ENCODE measurements around the gene CDH13. TPM values are rescaled to one million over a fixed set of nuclear protein-coding genes. Genes with fewer than 3 reads are reported as not detected.

Gene CDH13
- polyA plus RNA-seq, 1 donor, result 49.6 TPM

DNA sequence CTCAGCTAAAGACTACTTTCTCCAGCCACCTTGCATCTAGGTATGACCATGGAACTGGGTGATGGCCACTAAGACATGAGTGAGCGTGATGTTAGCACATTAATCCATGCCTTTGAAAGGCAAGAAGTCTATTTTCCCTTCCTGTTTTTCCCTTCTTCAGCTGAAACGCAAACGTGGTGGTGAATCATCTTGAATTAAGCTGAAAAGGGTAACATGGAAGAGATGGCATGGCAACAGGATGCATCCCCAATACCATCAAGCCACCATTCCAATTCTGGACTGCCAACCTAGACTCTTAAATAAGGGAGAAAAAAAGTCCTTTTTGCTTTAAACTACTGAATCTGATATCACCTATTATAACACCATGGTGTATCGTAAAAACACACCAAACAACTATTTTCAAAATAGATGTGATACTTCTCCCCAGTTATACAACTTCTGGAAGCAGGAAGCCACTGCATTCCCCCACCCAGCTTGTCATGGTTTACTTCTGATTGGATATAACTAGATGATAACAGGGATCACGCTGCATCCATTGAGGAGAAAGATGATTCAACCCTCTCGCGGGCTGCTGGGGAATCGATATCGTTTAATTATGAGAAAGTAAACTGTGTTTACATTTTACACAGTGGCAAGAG lies 368.6 kb downstream of the CDH13 start:
- no peak for DNase-seq (ENCODE audit: low read depth)

DNA sequence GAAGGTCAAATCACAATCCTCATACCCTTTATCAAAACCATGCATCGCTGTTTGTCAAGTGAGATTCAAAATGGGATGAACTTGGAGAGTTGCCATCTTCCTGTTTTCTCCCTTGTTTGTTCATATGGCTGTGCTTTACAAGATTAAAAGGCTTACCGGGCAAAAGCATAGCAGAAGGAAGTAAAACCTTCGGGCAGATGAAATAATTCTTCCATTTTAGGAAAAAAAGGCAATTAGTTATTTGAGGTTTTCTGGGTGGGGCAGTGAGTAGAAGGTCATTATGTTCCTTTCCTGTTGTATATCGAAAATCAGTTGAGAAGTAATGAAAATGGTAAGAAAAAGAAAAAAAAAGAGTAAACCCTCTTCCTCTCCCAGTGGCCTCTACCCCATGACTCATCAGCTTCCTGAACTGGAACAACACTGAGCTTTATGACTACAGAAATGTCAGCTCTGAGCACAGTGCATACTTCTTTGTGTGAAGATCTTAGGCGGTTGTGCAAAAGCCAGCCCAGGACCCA lies 369.2 kb downstream of the CDH13 start:
- no peak for DNase-seq (ENCODE audit: low read depth)

DNA sequence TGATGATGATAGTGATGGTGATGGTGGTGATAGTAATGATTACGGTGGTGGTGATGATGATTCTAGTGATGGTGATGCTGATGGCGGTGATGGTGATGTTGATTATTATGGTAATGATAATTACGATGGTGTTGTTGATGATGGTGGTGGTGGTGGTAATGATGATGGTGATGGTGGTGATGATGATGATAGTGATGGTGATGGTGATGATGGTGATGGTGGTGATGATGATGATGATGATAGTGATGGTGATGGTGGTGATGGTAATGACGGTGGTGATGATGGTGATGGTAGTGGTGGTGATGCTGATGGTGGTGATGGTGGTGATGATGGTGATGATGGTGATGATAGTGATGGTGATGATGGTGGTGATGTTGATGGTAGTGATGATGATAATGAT lies 370.0 kb downstream of the CDH13 start:
- DNase-seq (ENCODE audit: low read depth), result no peak

DNA sequence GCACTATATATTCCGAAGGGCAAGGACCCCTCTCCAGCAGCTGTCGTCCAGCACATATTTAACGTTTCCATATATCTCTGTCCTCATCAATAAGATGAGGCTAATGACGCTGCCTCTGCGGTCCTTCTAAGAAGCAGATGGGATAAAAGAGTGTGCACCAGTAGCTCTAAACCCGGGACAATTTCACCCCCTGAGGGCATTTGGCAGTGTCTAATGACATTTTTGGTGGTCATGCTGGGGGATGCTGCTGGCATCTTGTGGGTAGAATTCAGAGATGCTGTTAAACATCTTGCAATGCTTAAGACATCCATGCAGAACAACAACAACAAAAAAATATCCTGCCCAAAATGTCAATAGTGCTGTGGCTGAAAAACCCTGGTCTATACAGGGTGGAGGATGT lies 372.9 kb downstream of the CDH13 start:
- no peak for DNase-seq (ENCODE audit: low read depth)

DNA sequence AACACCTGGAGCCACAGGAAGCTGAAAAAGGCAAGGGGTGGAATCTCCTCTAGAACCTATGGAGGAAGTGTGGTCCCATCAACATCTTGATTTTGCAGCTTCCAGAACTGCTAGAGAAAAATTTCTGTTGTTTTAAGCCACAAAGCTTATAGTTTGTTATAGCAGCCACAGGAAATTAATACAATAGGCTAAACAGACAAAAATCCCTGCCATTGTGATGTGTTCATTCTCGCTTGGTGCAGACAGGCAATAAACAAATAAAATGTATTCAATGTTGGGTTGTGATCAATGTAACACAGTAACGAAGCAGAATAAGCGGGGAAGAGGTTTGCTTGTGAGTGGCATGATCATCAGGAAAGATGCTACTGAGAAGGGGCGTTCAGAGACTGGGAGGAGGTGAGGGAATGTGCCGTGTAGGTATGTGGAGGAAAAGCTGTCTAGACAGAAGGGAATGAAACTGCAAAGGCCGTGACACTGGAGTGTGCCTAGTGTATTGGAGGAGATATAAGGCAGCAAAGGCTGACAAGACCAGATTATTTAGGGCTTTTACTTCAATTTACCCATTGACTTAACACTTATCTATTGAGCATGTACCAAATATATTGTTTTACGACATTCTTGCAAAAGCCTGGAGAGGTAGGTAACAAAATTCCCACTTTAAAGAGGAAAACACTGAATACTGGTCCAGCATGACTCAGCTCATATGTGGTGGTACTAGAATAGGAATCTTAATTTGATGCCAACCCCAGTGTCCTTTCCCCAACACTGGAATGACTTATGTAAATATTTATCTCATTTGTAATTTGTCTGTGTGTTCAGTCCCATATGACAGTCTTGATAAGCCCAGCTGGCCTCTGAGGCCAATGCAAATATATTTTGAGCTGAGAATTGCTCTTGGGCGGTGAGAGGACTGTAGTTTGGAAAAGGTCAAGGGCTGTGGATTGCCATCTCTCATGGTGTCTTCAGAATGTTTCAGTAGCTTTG lies 375.9 kb downstream of the CDH13 start:
- DNase-seq (ENCODE audit: low read depth), result no peak

DNA sequence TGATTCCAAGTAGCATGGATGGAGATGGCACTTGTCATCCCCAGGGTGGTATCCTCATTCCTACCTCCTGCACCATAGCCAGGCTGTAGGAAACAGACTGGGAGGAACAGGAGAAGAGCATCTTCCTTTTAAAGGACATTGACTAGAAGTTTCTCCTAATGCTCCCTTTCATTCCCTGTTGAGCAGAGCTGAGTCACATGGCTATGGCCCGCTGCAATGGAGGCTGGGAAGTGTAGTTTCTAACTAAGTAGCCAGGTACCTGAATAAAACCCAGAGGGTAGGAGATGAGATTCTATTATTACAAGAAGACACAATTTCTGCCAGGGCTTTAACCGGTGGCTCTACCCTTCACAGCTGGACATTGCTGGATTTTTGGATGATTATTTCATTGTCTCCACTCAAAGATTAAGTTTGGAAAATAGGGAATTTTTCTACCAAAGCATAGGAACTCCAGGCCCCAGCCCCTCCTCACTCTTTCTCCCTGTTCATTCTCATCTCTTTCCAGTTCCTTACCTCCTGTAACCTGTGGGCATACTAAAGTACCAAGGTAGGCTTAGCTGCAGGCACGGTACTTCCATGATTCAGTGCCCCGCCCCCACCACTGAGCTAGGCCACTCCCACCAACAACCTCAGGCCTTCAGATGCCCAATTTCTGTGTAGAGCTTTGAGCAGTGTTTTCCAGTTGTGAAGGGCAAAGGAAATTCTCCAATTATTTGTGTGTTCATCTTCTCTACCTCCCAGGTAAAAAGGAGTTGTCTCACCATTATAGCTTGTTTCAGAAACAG lies 378.3 kb downstream of the CDH13 start:
- DNase-seq (ENCODE audit: low read depth), result no peak

DNA sequence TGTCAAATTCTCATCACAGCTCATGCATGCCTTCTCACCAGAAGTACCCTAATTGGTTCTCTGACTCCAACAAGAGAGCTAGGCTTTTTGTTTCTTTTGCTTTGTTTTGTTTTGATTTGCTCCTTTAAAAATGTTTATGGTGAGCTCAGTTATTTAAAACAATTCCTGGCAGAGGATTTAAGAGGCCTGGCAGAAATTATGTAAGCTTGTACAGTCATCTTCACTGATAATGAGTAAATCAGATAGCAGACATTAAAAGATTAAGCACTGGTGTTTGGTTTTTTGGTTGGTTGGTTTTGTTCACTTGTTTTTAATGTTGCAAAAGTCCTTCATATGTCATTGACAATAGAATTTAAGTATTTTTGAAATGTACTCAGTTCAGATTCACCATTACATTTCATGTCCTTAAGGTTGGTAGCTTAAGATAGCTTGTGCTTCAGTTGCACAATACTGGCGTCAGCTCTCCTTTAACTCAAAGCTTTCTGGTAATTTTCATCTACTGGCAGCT lies 378.9 kb downstream of the CDH13 start:
- no peak for DNase-seq (ENCODE audit: low read depth)

DNA sequence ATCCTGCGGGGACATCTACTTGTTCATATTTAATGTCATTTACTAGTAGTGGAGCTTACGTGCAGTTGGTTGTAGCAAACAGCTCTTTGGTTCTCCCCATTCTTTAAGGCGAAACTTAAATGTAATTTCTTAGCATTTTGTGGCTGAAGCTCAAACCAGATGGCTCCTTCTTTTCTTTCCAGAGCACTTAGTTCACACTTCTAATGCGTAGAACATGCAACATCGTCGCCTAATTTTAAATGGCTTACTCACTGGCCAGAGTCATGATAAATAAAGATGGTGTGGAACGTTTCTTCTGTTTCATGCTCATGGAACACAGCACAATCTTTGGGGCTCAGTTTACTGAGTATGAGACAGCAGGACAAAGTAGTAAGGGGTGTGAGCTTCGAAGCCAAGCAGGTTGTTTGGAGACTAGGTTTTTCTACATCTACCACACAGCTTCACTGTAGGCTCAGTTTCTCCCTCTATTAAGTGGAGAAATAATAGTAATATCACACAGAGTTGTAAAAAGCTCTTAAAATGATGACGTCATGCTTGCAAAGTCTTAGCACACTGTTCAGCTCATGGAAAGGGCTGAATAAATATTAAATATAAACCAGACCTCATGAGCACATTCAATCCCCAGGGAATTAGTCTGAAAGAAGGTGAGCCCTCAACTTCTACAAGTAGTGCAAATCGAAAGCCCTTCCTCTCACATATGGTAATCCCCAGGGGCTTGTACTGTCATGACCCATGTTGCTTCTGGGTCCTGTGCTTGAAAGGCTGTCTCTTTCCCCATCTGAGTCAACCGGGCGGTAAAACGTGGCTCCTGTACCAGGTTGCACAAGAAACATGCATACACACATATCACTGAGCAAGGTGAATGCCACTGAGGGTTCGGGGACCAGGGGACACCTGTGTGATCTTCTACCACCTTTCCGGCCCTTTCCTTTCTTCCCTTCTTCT lies 384.3 kb downstream of the CDH13 start:
- DNase-seq (ENCODE audit: low read depth), result no peak

DNA sequence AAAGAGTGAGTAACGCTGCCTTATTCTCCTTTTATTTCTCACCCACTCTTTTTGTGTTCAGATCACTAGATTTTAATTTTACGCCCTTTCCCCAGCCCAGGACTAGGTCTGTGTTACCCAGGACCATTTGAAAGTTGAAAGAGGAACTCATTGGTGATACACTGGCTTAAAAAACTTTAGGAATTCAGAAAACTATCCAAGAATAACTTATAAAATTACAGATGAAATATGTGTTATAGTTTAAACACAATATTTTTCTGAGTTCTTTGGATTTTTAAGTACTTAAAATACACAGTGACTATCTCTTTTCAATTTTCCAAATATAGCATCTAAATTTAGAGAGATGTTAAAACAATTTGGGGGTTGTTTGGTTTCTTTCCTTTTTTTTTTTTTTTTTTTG lies 385.2 kb downstream of the CDH13 start:
- no peak for DNase-seq (ENCODE audit: low read depth)

DNA sequence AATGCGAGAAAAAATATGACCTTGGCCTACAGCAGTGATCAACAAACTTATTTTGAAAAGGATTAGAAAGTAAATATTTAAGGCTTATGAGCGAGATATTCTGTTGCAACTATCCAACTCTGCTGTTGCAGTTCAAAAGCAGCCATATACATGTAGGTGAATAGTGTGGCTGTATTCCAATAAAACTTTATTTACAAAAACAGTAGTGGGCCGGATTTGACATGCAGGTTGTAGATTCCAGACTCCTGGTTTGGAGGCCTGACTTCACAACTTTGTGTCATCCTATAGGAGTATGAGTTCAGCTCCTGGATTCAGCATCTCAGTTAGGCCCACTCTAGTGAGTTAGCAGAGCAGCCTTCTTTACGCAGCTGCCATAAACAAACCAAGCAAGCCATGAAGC lies 386.3 kb downstream of the CDH13 start:
- DNase-seq (ENCODE audit: low read depth), result no peak

DNA sequence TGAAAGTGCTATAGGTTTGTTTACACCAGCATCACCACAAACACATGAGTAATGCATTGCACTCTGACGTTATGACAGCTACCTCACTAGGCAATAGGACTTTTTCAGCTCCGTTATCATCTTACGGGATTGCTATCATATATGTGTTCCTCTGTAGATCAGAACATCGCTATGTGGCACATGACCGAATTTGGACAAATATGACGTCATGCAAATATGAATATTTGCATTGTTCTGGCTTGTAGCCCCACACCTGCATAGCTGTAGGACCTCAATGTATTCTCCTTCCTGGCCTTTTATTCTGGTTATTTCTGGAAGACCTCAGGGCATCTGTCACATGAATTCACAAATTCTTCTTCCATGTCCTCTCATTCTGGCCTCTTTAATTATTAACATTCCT lies 393.2 kb downstream of the CDH13 start:
- DNase-seq (ENCODE audit: low read depth), result no peak

DNA sequence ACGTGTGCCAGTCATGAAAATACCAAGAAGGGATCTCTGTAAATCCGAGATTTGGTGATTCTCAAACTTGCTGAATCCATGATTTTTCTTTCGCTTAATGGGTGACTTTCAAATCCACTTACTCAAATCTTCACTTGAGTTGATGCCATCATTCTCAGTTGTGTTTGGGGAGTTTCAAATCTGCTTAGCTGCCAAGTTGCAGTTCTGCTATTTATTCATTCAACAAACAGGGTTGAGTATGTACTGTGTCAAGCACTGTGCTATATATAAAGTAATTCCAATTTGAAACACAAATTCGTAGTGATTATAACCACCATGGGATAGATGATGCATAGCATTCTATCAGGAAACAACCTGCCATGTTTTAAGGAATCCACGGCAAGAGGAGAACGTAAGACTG lies 394.3 kb downstream of the CDH13 start:
- DNase-seq (ENCODE audit: low read depth), result no peak

DNA sequence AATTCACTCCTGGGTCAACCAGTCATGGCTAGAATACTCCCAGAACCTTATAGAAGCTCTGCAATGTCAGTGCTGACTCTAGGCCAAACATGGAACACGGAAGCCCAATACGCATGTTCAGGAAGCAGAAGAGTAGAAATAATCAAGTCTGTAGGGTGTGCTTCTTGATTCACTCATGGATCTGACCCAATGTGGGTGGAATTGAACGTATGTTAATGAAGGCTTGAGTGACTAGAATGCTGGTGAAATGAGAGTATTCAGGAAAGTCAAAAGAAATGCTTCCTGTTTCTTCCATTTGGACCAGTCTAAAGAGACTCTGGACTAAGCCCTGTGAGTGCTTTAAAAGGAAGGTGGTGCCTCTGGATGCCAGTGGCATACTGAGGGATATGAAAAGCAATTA lies 395.0 kb downstream of the CDH13 start:
- no peak for DNase-seq (ENCODE audit: low read depth)

DNA sequence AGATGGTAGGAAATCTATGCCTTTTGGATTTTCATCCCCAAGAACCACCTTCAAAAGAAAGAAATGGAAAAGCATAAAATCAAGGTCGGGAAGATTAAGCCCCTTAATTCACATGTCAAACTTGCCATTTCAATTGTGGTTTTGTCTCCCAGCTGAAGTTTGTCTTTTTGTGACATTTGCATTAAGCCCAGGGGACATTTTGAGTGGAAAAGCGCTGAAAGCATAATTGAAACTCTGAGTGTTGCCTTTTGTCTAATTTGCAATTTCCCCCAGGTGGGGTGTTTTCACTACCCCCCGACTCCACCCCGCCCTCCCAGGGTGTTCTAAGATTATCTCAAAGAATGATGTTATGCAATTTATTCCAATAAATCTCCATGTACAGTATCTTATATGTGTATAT lies 396.2 kb downstream of the CDH13 start:
- no peak for DNase-seq (ENCODE audit: low read depth)

DNA sequence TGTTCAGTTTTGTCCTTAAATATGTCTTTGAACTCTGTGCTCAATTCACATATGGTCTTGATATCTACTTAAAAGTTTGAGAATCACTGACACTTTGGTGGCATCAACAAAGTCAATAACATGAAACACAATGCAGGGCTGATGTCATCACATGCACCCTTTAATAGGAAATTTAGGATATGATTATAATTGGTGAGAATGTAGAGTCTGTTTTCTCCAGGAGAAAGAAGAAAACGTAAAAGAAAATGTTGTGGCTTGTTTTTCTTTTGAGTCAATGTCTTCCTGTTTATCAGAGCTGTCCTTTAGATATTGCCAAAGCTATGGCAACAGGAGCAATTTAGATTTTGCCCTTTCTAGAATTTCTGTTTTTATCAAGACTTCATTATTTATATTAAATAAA lies 396.9 kb downstream of the CDH13 start:
- DNase-seq (ENCODE audit: low read depth), result no peak

DNA sequence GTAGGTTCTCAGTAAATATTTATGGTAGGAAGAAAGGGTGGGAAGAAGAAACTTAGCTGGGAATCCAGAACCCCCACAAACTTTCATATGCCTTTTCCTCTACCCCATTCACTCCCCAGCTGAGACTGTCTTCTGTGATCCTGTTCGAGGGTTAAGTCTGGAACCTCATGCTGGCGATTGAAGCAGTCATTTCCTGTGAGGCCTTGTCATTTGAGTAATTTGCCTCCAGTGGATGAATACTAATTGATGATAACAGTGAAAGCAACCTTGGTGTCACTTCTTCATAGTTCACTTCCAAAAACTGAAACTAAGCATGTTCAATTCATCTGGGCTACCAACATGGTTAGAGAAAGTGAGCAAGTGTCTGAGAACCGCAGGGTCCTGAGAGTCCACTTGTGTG lies 401.2 kb downstream of the CDH13 start:
- no peak for DNase-seq (ENCODE audit: low read depth)

DNA sequence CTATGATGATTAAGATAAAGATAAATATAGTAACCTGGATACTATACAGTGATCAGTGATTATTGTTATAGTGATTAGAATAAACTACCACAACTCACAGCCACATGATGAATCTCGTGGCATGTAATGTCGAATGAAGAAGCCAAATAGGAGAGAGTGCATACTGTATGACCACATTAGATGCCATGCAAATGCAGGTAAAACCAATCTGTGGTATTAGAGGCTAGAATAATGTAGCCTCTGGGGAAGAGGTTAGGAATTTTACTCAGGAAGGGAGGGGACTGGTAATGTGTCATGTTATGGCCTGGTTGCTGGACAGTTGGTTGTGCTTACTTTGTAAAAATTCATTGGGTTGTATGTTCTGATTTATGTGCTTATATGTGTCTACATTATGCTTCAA lies 402.7 kb downstream of the CDH13 start:
- no peak for DNase-seq (ENCODE audit: low read depth)

DNA sequence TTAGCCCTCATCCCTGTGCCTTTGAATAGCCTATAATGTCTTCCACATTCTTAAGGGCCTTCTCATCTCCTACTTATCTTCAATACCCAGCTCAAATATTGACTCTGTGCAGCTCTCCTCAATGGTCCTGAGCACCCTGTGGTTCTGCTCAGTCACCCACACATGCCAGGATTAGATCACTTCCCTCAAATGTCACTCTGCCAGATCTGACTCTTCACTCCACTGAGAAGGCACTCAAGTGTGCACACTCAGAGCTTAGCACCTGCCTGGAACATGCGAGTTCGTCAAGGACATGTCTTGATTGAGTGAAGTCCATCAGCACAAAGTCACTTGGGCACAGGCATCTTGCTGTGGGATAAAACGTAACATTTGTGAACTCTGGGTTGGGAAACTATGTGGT lies 404.8 kb downstream of the CDH13 start:
- no peak for DNase-seq (ENCODE audit: low read depth)

DNA sequence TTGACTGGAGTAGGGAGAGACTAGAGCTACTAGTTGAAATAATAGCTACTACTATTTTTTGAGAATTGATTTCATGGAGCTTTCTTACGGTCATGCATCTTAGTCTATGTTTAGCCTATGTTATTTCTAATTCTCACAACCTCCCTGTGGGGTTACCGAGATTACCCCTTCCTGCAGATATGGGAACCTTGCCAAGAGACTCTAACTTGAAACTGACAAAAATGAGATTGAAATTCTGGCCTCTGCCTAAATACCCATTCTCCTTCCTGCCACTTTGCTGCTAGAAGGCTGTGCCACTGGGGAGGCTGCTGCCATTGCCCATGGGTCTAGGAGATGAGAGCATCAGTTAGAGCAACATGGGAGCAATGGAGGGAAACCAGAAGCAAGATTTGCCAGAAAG lies 410.3 kb downstream of the CDH13 start:
- no peak for DNase-seq (ENCODE audit: low read depth)

DNA sequence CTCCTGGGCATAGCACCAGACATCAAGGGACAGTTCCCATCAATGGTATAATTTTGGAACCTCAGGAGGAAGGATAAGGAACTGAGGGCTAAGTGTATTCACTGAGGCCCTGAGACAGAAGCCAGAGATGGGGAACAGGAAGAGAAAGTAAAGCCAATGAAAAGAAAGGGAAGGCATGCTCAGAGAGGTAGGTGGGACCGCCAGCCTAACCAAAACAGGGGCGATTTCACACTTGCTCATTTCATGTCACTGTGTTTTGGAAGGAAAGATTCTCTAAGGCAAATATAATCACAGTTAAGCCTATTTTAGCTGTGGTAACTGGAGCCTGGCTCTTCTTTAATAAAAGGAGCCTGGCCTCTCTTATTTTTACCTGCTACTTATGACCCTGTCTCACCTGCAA lies 411.1 kb downstream of the CDH13 start:
- DNase-seq (ENCODE audit: low read depth), result no peak

DNA sequence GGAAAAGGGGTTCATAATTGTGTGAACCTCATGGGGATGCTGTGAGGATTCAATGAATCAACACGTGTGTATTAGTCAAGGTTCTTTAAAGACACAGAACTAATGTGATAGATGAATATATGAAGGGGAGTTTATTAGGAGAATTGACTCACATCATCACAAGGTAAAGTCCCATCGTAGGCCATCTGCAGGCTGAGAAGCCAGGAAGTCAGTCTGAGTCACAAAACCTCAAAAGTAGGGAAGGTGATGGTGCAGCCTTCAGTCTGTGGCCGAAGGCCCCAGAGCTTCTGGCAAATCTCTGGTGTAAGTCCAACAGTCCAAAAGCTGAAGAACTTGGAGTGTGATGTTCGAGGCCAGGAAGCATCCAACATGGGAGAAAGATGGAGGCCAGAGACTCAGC lies 413.4 kb downstream of the CDH13 start:
- no peak for DNase-seq (ENCODE audit: low read depth)

Measured in forelimb muscle (tissue), 1 donor.